COLO668 (cell line): ENCODE results near the gene WDR27.
"Not testable (repeated sequence)": the region's sequence is repeated elsewhere in the genome, so short reads cannot be mapped to it uniquely, and the experiment has no call there.

Source experiments
- DNase-seq: peaks from one replicate; lab custom pipeline; 2025; ENCODE audit not compliant: unreplicated experiment; lab: John Stamatoyannopoulos, UW

The WDR27 gene

DNA sequence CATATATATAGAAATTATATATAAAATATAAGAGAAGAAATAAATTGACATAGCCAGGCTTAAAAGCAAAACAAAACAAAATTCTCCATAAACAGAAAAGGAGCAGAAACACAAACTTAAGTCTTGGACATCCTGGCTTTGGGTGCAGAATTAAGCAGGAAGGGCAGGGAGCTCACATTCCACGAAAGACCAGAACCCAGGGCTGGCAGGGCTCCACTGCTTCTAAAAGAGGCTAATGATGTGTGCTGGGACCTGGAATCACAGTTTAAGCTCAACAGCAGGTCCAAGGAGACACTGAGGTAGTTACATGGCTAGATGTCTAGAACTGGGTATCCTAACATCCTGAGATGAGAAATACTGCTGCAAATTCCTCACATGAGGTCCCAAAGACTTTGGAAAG, 210.3 kb downstream of the WDR27 start:
- no peak for DNase-seq

DNA sequence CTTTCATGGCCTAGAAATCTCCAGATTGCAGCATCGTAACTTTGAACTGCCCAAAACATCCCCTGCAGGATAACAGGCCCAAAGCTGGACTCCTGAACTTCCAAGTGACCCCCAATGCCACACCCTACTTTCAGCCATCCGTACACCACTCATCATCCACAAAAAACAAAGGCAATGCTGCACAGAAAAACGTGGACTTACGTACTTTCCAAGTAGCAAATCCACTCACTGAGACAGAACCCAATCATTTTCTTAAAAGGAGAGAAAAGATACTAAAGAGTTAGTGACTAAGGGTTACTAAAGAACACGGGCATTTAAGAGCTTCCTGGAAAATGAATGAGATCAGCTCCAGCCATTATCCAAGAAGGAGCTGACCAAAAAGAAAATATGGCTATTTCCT, 211.0 kb downstream of the WDR27 start:
- no peak for DNase-seq

DNA sequence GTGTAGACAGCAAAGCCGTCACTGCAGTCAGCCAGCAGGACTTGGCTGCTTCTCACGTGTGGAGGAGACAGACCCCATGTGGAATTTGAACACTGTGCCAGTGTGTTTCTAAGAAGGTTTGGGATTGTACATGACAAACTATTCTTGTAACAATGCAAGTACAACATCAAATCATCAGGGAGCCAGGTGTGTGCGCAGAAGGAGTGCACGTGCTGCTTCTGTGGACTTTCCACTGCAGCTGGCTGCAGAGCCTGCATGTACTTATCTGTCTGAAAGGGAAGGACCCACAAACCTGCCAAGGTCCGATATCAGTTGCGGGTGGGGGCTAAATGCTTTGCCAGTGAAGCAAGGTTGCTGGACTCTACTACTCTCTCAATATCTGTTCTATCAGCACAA, 211.6 kb downstream of the WDR27 start:
- no peak for DNase-seq

DNA sequence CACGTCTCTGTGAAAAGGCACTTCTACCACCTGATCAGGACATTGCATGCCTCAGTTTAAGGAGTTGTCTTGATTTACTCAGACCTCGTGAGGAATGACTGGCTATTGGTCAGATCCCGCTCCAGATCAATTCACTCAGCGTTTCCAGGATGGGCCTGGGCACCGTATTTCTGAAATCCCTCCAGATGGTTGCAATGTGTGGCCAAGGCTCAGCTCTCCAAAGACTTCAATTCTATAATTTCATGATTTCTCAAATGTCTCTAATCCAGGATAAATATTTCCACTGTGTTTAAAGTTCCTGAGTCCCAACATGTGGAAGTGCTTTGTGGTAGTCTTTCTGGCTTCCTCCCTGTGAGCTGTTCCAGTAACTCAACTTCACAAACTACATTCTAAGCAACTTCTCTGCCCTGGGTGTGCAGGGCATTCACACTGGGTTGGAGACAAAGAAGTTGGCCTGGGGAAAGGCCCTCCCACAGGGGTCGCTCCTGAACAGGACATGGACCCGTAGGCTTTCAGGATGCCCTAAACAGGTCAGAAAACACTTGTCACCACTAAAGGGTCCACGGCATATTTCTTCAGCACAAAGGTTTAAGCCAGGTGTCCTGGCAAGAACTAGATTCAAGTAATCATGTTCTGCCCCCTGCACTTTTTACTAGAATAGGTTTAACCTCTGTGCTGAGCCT, 212.1 kb downstream of the WDR27 start:
- DNase-seq: no peak

DNA sequence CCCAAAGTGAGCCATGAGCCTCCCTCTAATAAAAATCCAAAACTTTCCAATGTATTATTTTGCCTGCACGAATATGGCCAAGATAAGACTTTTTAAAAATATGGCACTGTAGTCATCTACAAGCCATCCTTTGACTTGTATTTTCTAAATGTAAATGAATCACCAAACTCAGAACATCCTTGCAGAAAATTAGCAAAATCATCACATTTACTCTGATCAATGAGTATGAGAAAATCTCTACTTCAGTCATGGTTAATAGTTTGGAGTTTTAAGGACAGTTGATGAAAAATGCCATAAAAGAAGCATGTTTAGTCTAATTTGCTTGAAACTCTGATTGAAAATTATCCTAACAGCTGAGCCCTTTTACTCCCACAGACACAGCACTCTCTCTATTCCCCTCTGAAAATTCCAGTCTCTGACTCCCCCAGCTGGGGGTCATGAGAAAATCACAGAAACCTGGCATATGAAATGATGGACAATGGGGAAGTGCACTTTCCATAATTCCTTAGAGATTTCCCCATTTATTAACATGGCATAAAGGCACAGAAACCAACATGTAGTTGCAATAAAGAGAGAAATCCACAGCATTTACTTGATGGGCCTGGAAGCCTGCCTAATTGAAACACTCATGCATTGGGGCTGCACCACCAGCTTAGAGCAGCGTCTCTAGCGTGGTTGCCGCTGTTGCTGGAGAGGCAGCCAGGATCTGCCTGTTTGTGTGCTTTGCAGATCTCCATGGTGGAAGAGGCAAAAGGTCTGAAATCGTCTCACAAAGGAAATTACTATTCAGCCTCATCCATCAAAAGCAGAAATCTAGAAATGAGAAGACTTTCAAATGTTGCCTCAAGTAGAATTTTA, 214.0 kb downstream of the WDR27 start:
- no peak for DNase-seq

DNA sequence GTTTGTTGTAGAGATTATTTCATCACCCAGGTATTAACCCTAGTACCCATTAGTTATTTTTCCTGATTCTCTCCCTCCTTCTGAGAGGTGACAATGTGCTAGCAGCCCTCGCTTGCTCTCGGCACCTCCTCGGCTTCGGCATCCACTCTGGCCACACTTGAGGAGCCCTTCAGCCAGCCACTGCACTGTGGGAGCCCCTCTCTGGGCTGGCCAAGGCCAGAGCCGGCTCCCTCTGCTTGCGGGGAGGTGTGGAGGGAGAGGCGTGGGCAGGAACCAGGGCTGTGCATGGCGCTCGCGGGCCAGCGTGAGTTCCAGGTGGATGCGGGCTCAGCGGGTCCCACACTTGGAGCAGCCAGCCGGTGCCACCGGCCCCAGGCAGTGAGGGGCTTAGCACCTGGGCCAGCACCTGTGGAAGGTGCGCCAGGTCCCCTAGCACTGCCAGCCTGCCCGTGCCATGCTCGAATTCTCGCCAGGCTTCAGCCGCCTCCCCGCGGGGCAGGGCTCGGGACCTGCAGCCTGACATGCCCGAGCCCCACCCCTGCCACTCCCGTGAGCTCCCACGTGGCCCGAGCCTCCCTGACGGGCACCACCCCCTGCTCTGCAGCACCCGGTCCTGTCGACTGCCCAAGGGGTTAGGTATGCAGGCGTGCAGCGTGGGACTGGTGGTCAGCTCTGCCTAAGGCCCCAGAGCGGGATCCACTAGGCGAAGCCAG, 221.9 kb downstream of the WDR27 start:
- DNase-seq: no peak

DNA sequence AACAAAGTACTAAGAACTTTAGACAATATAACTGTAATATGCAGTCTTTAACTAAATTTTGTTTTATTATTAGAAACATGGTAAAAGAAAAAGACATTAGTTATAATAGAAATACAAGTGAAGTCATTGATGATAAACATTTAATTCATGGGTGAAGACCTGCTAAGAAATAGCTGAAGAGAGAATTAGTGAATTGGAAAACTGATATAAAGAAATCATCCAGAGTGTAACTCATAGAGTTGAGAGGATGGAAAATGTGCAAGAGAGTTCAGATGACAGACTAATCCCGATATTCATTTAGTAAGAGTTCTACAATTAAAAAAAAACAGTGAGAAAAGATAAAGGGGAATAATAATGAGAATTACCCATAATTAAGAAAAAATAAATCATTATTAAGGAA, 227.5 kb downstream of the WDR27 start:
- DNase-seq: no peak

DNA sequence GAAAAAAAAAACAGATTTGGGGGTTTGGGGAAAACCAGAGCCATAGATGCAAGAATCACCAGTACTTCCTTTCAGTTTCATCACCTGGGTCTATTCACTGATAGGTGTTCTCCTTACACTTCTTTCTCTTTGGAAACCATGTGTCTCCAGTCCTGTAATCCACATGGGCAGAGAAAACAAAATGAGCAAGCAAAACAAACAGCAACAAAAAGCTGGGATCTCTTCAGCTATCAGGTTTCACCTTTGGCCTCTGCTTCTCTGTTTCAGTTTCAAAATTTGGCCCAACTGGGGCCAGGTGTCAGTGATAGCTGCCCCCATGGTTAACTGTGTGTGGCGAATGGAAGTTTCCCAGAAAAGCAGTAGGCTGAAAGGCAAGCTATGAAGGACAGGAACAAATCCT, 228.2 kb downstream of the WDR27 start:
- DNase-seq: peak; percentile 1

DNA sequence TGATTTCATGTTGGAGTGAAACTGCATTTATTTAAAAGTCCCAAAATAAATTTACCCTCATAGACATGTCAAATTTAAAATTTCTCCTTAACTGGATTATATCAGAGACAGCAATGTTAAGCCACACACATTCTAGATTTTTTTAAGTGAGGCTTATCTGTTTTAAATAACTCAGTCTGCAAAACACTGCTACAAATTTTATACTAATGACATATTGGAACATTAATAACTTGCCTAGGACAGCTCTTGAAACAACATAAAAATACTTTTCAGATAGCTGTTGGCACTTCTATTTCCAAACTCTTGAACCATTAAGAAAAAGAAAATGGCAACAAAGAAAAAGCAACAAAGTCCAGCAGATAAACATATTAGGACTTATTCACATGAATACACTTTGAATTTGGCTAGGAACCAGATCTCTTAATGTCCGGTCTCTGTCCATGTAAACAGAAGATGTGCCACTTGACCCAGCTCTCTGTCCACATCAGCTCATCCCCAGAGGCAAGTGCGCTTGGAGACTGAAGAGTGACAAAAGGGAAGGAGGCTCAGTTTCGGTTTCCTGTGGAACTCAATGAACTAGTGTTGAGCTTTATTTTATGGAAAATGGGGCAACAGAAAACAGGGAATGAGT, 228.9 kb downstream of the WDR27 start:
- DNase-seq: no peak

DNA sequence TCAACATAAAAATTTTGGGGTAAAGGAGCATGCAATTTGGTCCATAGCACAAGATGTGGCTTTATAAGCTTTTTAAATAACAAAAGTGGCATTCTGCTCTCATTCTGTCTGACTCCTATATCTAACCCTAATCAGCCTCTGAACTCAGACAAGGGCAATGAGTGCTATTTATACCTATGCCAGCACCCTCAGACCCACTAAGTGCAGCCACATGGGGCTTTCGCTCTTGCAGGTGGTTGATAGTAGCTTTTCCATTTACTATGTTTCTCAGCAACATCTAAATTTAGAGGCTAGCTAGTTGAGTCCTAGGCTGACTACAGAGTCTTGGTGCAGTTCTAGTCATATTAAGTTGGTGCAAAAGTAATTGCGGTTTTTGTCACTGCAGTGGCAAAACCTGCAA, 231.0 kb downstream of the WDR27 start:
- DNase-seq: no peak

DNA sequence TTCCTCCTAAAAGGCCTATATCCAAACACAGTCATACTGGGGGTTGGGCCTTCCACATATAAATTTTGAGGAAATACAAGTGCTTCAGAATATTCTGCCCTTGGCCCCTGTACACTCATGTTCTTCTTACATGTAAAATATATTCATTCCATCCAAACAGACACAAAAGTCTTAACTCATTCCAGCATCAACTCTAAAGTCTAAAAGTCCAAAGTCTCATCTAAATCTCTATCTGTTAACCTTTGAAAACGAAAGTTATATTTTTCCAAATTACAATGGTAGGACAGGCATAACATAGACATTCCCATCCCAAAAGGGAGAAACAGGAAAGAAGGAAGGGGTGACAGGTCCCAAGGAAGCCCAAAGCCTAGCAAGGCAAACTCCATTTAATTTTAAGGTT, 232.8 kb downstream of the WDR27 start:
- no peak for DNase-seq

DNA sequence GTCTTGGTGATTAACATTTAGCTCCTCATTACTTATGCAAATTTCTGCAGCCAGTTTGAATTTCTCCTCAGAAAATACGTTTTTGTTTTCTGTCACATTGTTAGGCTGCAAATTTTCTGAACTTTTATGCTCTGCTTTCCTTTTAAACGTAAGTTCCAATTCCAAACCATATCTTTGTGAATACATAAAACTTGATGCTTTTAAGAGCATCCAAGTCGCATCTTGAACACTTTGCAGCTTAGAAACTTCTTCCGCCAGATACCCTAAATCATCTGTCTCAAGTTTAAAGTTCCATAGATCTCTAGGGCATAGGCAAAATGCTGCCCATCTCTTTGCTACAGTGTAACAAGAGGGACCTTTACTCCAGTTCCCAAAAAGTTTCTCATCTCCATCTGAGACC, 234.1 kb downstream of the WDR27 start:
- not testable (repeated sequence) for DNase-seq

DNA sequence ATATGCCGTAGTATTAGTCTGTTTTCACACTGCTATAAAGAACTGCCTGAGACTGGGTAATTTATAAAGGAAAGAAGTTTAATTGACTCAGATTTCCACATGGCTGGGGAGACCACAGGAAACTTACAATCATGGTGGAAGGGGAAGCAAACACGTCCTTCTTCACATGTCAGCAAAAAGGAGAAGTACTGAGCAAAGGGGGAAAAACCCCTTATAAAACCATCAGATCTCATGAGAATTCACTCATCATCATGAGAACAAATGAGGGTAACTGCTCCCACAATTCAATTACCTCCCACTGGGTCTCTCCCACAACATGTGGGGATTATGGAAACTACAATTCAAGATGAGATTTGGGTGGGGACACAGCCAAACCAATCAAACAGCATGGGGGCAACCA, 235.6 kb downstream of the WDR27 start:
- DNase-seq: not testable (repeated sequence)

DNA sequence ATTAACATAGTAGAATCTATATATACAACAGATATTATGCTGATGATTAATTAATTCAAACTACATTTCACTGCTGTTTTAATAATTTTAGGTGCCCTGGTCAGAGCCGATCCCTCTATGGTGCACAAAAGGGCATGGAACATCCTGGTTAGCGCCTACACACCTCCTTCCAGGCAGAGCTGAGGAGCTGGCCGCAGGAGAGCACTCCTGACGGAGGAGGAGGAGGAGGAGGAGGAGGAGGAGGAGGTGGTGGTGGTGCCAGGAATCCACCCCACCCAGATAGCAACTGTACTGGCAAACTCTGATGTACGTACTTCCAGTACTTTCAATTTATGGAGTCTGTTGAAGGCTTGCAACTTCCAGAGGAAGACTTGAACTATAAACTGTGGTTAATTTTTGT, 244.1 kb downstream of the WDR27 start:
- DNase-seq: no peak

DNA sequence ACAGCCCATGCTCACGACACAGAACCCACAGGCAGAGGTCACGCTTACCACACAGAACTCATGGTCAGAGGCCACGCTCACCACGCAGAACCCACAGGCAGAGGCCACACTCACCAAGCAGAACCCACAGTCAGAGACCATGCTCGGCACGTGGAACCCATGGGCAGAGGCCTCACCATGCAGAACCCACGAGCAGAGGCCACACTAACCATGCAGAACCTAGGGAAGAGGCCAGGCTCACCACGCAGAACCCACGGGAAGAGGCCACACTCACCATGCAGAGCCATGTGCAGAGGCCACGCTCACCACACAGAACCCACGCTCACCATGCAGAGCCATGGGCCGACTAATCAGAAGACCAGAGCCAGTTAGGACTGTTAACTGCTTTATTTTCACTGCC, 245.0 kb downstream of the WDR27 start:
- no peak for DNase-seq

DNA sequence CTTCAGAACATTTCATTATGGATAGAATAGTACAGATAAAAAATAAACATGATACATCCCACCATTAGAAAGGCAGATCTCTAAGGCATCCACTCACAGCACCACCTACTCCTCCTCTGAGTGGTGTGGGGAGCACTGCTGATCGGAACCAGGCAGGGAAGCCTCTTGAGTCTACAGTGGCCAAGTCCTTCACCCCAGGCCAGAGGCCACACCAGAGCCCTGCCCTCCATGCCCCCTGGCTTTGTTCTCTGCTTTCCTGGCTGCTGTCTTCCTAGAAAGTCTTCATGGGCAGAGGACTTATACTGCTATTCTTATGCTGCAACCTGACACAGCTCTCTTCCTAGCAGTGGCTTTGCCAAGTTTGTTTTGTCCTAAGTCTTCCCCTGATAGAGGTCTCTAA, 246.4 kb downstream of the WDR27 start:
- DNase-seq: no peak

DNA sequence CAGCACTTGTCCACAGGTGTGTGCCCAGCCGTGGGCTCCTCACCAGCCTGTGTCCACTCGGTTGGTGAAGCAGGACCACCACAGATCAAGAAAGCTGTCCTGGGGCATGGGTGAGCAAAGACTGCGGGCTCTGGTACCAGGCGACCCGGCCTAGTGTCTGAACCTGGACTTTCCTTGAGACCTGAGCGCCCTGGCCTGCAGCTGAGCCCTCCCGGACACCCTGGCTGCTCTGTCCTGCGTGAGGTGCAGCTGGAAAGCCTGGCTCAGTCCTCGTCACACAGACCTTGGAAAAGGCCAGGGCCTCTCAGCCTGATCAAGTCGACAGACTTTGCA, 247.0 kb downstream of the WDR27 start:
- no peak for DNase-seq

DNA sequence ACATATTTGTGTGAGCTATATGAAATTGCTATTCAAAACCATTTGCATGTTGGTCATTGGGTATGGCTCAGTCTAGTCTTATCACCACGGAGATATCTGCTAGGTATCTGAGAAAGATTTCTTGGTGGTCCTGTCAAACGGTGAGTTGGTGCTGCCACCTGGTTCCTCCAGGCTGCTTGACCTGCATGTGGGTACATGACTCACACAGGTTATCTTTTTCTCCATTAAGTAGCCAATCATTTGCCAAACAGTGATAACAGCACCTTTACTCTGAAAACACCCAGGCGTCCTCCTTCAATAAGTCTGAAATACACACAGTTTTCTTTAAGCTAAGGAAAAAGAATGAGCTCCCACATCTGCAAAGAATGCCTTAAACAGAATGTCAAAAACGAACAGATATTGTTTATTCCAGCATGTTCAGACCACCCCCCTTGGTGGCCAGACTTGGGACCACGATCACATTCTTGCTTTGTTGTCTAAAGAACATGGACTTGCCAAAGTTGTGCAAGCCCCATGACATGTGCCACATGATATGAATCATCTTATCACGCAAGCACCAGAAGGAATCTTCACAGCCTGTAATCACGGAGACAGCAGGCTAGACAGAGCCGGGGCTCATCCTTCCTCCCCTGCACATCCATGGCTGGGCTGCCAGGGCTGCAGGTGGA, 247.5 kb downstream of the WDR27 start:
- no peak for DNase-seq

DNA sequence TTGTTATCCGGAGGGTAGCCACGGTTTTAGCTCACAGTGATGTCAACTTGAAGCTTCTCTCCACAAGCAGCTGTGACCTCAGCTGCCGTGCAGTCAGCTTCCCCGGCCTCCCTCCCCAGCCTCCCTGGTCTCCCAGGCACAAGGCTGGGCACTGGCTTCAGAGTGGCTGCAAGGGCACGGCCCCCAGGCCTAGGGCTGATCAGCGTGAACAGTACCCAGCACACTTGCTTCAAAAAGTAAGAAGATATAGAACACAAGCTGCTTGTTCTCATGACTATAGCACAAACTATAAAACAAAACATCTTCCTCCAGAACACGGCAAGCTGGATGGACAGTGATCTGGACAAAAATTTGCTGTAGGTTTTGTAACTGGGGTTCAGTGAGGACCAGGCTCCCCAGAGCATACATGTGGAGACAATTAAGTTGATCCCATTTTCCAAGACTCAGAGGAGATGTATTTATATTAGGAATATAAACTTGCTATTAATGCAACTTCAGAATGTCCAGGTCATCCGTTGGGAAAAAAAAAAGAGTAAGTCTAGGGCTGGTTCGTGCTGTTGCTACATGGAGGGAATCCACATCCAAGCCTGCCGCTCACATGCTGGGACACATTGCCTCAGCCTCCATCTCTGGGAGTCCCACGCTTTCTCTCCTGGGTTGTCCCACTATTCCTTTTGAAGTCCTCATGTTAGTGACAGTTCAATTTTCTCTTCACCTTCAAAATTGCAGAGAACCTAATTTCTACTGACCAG, 248.8 kb downstream of the WDR27 start:
- no peak for DNase-seq

DNA sequence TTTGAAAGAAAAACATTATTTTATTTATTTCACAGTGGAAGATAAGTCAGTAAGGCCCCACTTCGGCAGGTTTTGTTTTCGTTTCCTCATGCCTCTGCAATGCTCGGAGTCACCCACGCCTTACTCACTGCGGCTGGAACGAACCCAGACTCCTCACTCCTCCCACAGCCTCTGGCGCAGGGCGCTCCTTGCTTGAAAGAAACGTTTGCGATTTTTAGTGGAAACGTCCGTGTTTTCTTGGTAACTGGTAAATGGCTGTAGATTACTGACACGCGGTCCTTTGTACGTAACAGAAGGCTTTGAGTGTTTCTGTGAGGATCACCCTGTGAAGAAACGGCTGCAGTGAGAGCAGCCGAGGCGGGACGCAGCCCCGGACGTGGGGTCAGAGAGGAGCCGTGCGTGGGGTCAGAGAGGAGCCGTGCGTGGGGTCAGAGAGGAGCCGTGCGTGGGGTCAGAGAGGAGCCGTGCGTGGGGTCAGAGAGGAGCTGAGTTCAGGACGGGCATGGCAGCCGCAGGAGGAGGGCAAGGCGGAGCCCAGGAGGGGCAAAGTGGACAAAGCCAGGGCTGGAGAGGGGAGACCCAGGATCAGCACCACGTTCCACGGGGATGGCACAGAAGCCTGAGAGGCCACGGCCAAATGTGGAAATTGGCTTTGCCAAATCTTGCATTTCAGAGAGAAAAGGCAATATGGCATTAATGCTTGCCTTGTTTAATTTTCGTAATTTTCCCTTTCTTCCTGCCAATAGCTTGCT, 249.5 kb downstream of the WDR27 start:
- DNase-seq: no peak
